Nucleus accumbens (tissue), 56 donors: ENCODE data around the gene PRRT3.
"Not testable (repeated sequence)": the region's sequence is repeated elsewhere in the genome, so short reads cannot be mapped to it uniquely, and the experiment has no call there.

Experiments used
- DNase-seq, 56 donors: peaks; one replicate each; lab custom pipeline; 2025; lab: John Stamatoyannopoulos, UW

Gene PRRT3

DNA sequence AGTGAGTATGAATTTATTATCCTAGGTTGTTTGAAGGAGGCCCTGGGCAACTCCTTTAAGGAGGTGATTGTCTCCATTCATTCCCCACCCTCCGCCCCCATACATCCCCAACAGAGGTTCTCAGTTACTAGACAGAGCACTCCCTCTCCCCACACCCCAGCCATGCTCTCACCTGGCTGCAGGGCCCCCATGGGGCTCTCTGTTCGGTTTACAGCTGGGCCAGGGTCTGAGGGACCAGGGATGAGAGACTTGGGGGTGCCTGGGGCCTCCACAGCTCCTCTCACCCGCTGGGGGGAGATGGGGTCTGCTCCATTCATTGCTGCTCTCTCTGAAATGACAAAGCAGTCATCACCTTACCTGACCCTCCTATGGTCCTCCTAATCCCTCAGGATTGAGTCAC, 3.6 kb downstream of the PRRT3 start:
- DNase-seq = no peak

DNA sequence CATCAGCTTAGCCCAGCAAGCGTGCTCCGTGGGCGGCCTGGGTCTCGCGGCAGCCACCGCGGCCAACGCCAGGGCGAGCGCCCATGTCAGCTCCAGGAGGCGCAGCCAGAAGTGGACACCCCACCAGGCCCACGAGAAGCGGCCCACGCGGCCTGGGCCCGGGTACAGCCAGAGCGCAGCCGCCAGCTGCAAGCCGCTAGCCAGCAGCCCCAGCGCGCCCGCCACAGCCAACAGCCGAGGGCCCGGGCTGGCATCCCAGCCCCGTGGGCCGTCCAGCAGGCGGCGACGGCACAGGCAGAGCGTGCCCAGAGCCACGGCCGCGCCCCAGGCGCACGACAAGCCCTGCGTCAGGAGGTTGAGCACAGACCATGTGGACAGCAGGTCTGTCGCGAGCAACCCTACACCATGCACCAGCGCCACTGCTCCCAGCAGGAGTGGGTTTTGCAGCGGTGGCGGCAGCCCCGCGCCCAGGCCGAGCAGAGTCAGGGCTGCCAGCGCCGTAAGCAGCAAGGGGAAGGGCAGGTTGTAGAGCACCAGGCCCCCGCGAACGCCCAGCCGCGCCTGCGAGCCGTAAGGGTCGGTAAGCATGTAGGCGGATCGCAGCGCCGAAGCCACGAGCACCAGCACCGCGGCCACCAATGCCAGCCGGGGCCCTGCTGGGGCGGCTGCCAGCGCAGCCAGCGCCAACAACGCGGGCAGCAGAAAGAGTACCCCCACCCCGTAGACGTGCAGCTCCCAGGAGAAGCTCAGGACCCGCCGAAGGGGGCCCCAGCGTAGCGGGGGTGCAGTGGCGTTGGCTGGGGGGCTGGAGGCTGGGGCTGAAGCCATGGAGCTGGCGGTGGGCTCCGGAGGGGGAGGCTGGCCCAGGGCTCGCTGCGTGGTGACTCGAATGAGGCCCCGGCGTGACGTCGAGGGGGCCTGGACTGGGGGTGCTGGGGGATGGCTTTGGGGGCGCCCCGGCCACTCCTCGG, 4.9 kb downstream of the PRRT3 start:
- DNase-seq = peak in 45 of 56 donors; percentile 27 to 75 (median 57)

DNA sequence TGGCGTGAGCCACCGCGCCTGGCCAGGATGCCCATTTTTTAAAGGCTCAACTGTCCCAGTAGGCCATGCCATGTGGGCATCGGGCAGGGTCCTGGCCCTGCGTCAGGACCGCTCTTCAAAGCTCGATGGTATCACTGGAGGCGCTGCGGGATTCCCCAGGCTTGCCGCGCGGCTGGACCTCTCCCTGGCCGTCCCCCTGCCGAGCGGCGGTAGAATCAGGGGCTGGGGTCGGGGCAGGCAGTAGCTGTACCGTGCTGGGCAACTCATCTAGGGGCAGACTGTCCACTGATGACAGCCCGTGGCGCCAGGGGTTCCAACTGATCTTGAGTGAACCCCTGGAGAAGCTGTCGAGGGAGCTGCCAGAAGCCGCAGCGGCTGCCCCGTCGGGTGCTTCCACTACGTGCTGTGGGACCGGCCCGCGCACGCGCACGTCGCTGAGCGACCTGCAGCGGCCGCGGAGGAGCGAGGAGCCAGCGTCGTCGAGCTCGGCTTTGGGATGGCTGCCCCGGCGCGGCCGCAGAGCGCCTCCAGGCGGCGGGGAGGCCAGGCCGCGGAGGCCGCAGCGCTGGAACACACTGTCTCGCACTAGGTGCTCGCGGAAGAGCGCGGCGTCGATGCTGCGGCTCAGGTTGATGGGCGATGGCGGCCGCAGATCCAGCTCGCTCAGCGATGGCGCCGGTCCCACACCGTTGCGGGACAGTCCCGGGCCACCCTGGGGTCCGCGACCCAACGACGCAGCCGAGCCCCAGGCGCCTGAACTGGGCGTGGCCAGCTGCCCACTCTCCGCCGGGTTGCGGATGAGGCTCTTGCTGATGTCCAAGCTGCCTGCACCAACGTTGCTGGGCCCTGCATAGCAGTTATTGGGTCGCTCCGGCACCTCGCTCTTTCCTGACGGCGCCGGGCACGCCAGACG, 5.8 kb downstream of the PRRT3 start:
- peak in 52 of 56 donors; percentile 32 to 85 (median 70) for DNase-seq

- DNase-seq = no peak
These were observed 6.8 kb downstream of the PRRT3 start for GRCh38 chr3:9945358-9945757.

- DNase-seq = no peak
These were observed 7.9 kb downstream of the PRRT3 start for GRCh38 chr3:9944271-9944670.

- no peak for DNase-seq
These were observed 9.1 kb downstream of the PRRT3 start for GRCh38 chr3:9942934-9943690.

DNA sequence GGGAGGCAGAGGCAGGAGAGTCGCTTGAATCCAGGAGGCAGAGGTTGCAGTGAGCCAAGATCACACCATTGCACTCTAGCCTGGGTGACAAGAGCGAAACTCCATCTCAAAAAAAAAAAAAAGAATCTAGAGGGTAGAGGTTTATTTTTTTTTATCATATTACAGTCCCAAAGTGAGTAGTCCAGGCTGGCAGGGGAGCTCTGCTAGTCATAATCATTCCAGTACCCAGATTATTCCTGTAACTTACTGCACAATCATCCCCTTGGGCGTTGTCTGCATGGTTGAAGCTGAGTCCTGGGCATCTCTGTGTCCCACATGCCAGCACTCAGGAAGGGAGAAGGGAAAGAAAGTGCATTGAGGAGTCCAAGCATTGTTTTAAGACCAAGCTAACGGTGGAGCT, 10.0 kb downstream of the PRRT3 start:
- no peak for DNase-seq

- DNase-seq = no peak
These were observed 11.5 kb downstream of the PRRT3 start for GRCh38 chr3:9940746-9941145.

DNA sequence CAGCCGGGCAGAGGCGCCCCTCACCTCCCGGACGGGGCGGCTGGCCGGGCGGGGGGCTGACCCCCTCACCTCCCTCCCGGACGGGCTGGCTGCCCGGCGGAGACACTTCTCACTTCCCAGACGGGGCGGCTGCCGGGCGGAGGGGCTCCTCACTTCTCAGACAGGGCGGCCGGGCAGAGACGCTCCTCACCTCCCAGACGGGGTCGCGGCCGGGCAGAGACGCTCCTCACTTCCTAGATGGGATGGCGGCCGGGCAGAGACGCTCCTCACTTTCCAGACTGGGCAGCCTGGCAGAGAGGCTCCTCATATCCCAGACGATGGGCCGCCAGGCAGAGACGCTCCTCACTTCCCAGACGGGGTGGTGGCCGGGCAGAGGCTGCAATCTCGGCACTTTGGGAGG, 12.3 kb downstream of the PRRT3 start:
- DNase-seq = not testable (repeated sequence)

DNA sequence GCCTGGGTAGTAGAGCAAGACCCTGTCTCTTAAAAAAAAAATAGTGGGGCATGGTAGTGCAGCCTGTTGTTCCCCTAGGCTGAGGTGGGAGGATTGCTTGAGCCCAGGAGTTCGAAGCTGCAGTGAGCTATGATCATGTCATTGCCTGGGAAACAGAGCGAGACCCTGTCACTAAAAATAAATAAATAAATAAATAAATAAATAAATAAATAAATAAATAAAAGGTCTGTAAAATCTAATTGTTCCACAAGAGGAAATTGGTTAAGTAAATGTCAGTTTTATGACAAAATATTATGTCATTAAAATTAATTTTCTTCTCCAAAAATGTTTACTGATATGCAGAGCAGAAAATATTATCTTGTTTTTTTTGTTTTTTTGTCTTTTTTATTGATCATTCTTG, 13.2 kb downstream of the PRRT3 start:
- DNase-seq = no peak

DNA sequence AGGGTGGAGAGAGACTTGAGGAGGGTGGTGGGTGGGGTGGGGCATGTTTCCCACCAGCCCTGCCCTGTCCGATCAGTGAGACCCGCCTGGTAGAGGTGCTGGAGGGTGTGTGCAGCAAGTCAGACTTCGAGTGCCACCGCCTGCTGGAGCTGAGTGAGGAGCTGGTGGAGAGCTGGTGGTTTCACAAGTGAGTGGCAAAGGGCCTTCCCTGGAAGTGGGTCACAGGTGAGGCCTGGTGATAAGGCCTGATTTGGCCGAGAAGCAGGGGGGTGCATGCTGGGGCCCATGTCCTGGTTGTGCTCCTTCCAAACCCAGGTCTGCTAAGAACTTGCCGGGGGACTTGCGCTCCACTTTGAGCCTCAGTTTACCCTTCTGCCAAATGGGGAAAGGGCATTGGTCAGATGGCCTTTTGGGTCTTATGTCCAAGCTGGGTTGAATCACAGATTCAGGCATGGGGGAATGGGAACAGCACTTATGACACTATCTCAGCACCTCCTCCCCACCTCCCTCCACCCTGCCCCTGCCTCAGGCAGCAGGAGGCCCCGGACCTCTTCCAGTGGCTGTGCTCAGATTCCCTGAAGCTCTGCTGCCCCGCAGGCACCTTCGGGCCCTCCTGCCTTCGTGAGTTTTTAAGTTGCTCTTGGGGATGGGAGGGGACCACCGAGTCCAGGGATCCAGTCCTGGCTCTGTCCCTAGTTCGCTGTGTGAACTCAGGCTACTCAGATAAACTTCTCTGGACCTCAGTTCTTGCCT, 14.5 kb downstream of the PRRT3 start:
- no peak for DNase-seq

GRCh38 chr3:9935966-9936510, 16.2 kb downstream of the PRRT3 start:
- DNase-seq = no peak

- no peak for DNase-seq
These were observed 17.2 kb downstream of the PRRT3 start for GRCh38 chr3:9934993-9935392.

GRCh38 chr3:9934235-9934621, 18.0 kb downstream of the PRRT3 start:
- peak in 11 of 56 donors; percentile 23 to 59 (median 35) for DNase-seq

DNA sequence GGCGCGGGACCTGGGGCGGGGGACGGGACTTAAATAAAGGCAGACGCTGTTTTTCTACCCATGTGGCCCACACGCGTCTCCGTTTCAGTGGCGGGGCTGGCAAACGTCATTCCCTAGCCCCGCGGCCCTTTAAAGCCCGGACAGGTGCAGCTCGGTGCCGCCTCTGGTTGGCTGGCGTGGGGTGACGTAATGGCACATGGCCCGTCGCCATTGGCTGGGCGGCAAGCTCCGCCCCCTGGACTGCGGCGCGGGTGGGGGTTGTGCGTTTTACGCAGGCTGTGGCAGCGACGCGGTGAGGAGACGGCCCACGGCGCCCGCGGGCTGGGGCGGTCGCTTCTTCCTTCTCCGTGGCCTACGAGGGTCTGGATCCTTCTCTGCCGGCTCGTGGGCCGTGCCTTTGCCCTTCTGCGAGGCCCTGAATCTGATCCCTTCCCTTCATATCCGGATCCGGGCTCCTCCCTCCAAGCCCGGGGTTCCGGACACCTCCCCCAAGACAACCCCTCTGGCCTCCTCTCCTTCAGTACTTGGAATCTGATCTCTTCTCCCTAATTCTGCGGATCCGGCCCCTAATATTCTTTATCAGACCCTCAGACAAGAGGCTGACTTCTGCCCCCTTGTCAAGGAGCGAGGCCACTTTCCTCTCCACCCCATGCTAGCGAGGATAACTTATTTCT, 18.5 kb downstream of the PRRT3 start, which contains the start of gene CRELD1:
Gene CRELD1 (plus strand): TSS at position 274 of the 674 bp plus-strand sequence. CDS start 605 bp downstream, outside the sequence.
- DNase-seq = peak; percentile 57 to 99 (median 95)

DNA sequence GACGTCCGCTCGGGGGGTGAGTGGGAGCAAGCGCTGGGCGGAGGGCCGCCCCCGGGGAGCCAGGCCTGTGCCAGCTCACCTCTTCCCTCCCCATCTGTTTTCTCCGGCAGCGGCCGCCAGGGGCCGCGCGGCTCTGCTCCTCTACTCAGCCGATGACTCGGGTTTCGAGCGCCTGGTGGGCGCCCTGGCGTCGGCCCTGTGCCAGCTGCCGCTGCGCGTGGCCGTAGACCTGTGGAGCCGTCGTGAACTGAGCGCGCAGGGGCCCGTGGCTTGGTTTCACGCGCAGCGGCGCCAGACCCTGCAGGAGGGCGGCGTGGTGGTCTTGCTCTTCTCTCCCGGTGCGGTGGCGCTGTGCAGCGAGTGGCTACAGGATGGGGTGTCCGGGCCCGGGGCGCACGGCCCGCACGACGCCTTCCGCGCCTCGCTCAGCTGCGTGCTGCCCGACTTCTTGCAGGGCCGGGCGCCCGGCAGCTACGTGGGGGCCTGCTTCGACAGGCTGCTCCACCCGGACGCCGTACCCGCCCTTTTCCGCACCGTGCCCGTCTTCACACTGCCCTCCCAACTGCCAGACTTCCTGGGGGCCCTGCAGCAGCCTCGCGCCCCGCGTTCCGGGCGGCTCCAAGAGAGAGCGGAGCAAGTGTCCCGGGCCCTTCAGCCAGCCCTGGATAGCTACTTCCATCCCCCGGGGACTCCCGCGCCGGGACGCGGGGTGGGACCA, 19.2 kb downstream of the PRRT3 start:
- DNase-seq = peak in 49 of 56 donors; percentile 38 to 82 (median 61)

DNA sequence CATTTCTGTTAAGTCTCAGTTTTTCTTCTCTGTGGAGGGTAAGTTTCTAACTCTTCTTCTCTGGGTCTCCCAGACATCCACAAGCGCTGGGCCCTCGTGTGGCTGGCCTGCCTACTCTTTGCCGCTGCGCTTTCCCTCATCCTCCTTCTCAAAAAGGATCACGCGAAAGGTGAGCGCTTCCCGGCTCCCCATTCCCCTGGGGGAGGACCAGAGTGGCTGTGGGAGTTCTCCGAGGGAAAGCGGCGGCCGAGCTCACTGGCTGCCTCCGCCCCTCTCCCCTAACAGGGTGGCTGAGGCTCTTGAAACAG, 19.7 kb downstream of the PRRT3 start:
- DNase-seq = peak in 3 of 56 donors; percentile 64 to 67 (median 66)

DNA sequence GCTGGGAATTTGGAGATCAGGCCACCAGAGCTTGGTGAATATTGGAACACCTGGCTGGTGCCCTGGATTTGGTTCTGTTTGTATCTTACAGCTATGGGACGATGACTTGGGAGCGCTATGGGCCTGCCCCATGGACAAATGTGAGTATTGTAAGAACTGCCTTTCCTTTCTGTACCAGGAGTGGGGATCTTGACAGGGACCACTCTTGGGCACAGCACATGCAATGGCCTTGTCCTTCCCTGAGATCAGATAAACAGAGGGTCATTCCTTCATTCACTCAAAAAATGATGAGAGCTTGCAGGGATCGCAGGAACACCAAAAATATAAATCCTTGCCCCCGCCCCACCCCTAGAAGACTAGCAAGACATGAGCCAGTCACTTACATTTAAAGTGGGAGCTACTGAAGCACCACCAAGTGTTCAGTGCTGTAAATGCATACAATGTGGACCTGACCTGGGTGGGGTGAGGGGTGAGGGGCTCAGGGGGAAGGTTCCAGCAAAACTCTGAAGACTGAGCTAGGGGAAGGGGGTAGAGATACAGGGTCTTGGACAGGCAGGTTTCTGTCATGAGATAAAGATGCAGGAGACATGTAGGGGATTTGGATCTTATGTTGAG, 21.3 kb downstream of the PRRT3 start:
- no peak for DNase-seq
